ENCODE data around the gene COL17A1. TPM values are rescaled to one million over a fixed set of nuclear protein-coding genes. Genes with fewer than 3 reads are reported as not detected.

COL17A1 gene
- total RNA-seq, 1 experiment from 2014 or later = 3.5 TPM

- ChIA-PET CTCF (no interaction called here), RAD21 (ENCODE audit: low non-redundant PET in 1 of 2, low total read pairs in 2 of 2, uncharacterized antibody in 2 of 2, unreplicated experiment in 2 of 2) (no interaction called here), POLR2A (interaction anchor here (1.6 kb wide), 1 partner anchor 151 kb away, joined by 4 read pairs; no protein-coding TSS in a partner anchor)
- Histone ChIP-seq H3K4me2 (ENCODE audit: low read length) (no peak overlapping the region), H3K27me3 (ENCODE audit: insufficient read depth, low read length) (no peaks in the 10 kb centered on the region), H3K9me3 (ENCODE audit: control insufficient read depth in 1 of 2, insufficient read depth in 1 of 2, low read depth in 1 of 2, low read length in 2 of 2) (no peaks in the 10 kb centered on the region), H3K27ac (ENCODE audit: low read depth, low read length) (no peak overlapping the region), H3K36me3 (ENCODE audit: control insufficient read depth in 1 of 2, insufficient read depth in 2 of 2, low read length in 2 of 2) (peaks cover 0 to under 1% of the 10 kb centered on the region in 2 experiments; a peak in 1 of 4 replicates), H4K20me1 (ENCODE audit: insufficient read depth) (no peaks in the 10 kb centered on the region), H3K4me1 (ENCODE audit: control insufficient read depth in 1 of 2, insufficient read depth in 2 of 2, low read length in 2 of 2) (no peaks in the 10 kb centered on the region), H2AFZ (ENCODE audit: low read depth, low read length, poor library complexity, severe bottlenecking) (no peak overlapping the region), H3K79me2 (ENCODE audit: insufficient read depth, low read length) (no peaks in the 10 kb centered on the region), H3K9ac (ENCODE audit: low read length) (no peak overlapping the region), H3K4me3 (replicated peaks in 1 of 2; ENCODE audit: low read depth in 1 of 2, low read length in 2 of 2) (no peak overlapping the region), H3K9me2 (ENCODE audit: insufficient read depth) (no peaks in the 10 kb centered on the region)
- DNase-seq (ENCODE audit: low read depth, low spot score) = no peak
- TF ChIP-seq POLR2A (IDR thresholded peaks at IDR 0.05; ENCODE audit: borderline replicate concordance, extremely low read depth, insufficient read depth, insufficient read length) (no peak), SRF (IDR thresholded peaks at IDR 0.05; ENCODE audit: low read depth) (no peak), RAD21 (IDR thresholded peaks at IDR 0.05; ENCODE audit: low read depth) (no peak)
- ATAC-seq = no peak
- intact Hi-C loops (cut with micrococcal nuclease) = no loop called here
- BruUV-seq (replicated peaks) = no TSS peak
Measured at GRCh38 chr10:104038958-104039752, 46.5 kb downstream of the COL17A1 start.

GRCh38 chr10:104038537-104038936 is 47.1 kb downstream of the COL17A1 start:
- no peak overlapping the region for H2AFZ ChIP-seq (ENCODE audit: low read depth, low read length, poor library complexity, severe bottlenecking)
- ChIA-PET CTCF (no interaction called here), RAD21 (ENCODE audit: low non-redundant PET in 1 of 2, low total read pairs in 2 of 2, uncharacterized antibody in 2 of 2, unreplicated experiment in 2 of 2) (interaction anchor here in 1 of 2 experiments (0.5 kb wide), 1 partner anchor 146 kb away, joined by 3 read pairs; no protein-coding TSS in a partner anchor), POLR2A (interaction anchor here (1.6 kb wide), 1 partner anchor 151 kb away, joined by 4 read pairs; no protein-coding TSS in a partner anchor)
- H3K4me2 ChIP-seq (ENCODE audit: low read length) = no peak overlapping the region
- no peak overlapping the region for H3K9ac ChIP-seq (ENCODE audit: low read length)
- H3K27me3 ChIP-seq (ENCODE audit: insufficient read depth, low read length) = no peaks in the 10 kb centered on the region
- no peaks in the 10 kb centered on the region for H3K9me3 ChIP-seq (ENCODE audit: control insufficient read depth in 1 of 2, insufficient read depth in 1 of 2, low read depth in 1 of 2, low read length in 2 of 2)
- DNase-seq (ENCODE audit: low read depth, low spot score) (no peak), ATAC-seq (no peak)
- H3K4me1 ChIP-seq (ENCODE audit: control insufficient read depth in 1 of 2, insufficient read depth in 2 of 2, low read length in 2 of 2) = no peaks in the 10 kb centered on the region
- no peak overlapping the region for H3K27ac ChIP-seq (ENCODE audit: low read depth, low read length)
- no peak overlapping the region for H3K4me3 ChIP-seq (replicated peaks in 1 of 2; ENCODE audit: low read depth in 1 of 2, low read length in 2 of 2)
- BruUV-seq (replicated peaks) = no TSS peak
- H4K20me1 ChIP-seq (ENCODE audit: insufficient read depth) = no peaks in the 10 kb centered on the region
- intact Hi-C loops (cut with micrococcal nuclease) = no loop called here
- H3K36me3 ChIP-seq (ENCODE audit: control insufficient read depth in 1 of 2, insufficient read depth in 2 of 2, low read length in 2 of 2) = peaks cover 0 to 2% of the 10 kb centered on the region in 2 experiments; a peak in 1 of 4 replicates
- H3K9me2 ChIP-seq (ENCODE audit: insufficient read depth) = no peaks in the 10 kb centered on the region
- H3K79me2 ChIP-seq (ENCODE audit: insufficient read depth, low read length) = no peaks in the 10 kb centered on the region
- TF ChIP-seq CEBPB (IDR thresholded peaks at IDR 0.05; ENCODE audit: low read depth) = no peak
- no peak for TF ChIP-seq EZH2 (IDR thresholded peaks at IDR 0.05)
- TF ChIP-seq ATF3 (IDR thresholded peaks at IDR 0.05) = no peak
- no peak for TF ChIP-seq FOSL1 (IDR thresholded peaks at IDR 0.05; ENCODE audit: low read depth)
- TF ChIP-seq YY1 (IDR thresholded peaks at IDR 0.05; ENCODE audit: extremely low read depth, insufficient replicate concordance, low read depth, low read length) = no peak
- TF ChIP-seq POLR2AphosphoS5 (IDR thresholded peaks at IDR 0.05; ENCODE audit: low read depth, low read length) = no peak
- no peak for TF ChIP-seq EGR1 (IDR thresholded peaks at IDR 0.05; ENCODE audit: low read depth)
- TF ChIP-seq ZNF274 (IDR thresholded peaks at IDR 0.05; ENCODE audit: low read depth, low read length) = no peak
- no peak for TF ChIP-seq REST (IDR thresholded peaks at IDR 0.05; ENCODE audit: low read depth)
- no peak for TF ChIP-seq RAD21 (IDR thresholded peaks at IDR 0.05; ENCODE audit: low read depth)
- no peak for TF ChIP-seq ELF1 (IDR thresholded peaks at IDR 0.05; ENCODE audit: borderline replicate concordance, low read depth)
- TF ChIP-seq ZBTB33 (IDR thresholded peaks at IDR 0.05; ENCODE audit: extremely low read depth, insufficient replicate concordance, low read length) = no peak
